Right atrium auricular region (tissue), 2 donors: ENCODE measurements around the gene SLIT1. TPM values are rescaled to one million over a fixed set of nuclear protein-coding genes. Genes with fewer than 3 reads are reported as not detected.

ENCODE experiments used
- DNase-seq: peaks from one replicate; pipeline ENCODE4 v3.0.0-alpha.2; 2019; ENCODE audit warnings: low spot score
- H3K27ac ChIP-seq, 2 donors: fragments of 200-600 bp; sonication (generic); 1 replicate in 1 of 2; 2 replicates in 1 of 2; pipeline ENCODE4 v1.5.1; 2016 to 2019
- H3K27me3 ChIP-seq, 2 donors: fragments of 200-600 bp; sonication (generic); one replicate each; pipeline versions ENCODE4 v1.5.1 to v1.6.0; 2017 to 2019
- H3K36me3 ChIP-seq: fragments of 200-600 bp; sonication (generic); one replicate; pipeline ENCODE4 v1.5.1; 2016
- H3K4me1 ChIP-seq, 2 donors: fragments of 200-600 bp; sonication (generic); one replicate each; pipeline versions ENCODE4 v1.5.1 to v1.6.0; 2017 to 2019
- H3K4me3 ChIP-seq, 2 donors: fragments of 200-600 bp; sonication (generic); 1 replicate in 1 of 2; 2 replicates in 1 of 2; pipeline ENCODE4 v1.5.1; 2017 to 2019; ENCODE audit warnings: mild to moderate bottlenecking in 1 of 2, moderate library complexity in 1 of 2
- H3K9me3 ChIP-seq, 2 donors: fragments of 200-600 bp; sonication (generic); one replicate each; pipeline ENCODE4 v1.5.1; 2019
- total RNA-seq, 2 donors: library from RNA; depleted of rRNA; stranded (reverse); fragments of >200 nt; gene quantifications; one replicate each; pipeline ENCODE4 v1.1.0, GENCODE V29; 2016
- TF ChIP-seq, protein P1 (sequence below), 2 donors: fragments of 200-600 bp; sonication (generic); IDR thresholded peaks; one replicate each; pipeline ENCODE4 v1.5.1; 2019; ENCODE audit warnings: antibody characterized with exemption in 2 of 2

The SLIT1 gene
- total RNA-seq, 2 donors from 2014 or later = not detected

DNA sequence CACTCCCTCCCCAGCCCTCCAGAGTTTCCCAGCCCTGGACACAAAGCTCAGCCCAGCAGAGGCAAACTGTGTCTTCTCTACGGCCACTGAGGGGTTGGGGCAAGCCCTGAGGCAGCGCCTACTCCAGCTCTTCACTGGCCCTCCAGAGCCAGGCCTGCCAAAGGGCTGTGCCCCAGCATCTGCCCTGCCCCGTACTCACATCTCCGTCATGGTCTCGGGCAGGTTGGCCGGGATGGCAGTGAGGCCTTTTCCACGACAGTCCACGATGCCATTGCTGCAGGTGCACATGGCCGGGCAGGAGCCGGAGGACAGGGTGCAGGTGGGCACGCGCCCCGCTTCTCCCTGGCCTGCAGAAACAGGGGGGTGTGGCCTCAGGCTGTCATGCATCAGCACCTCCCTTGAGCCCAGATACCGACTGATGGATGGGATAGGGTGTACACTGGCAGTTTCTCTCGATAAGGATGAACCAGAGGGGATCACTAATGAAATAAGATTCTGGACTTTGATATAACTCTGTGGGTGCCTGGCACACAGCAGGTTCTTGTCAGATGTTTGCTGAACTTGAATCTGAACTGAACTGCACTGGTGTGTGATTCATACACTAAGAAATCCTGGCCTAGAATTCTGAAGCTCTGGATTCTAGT, 125.2 kb downstream of the SLIT1 start:
- TF ChIP-seq, protein P1, sequence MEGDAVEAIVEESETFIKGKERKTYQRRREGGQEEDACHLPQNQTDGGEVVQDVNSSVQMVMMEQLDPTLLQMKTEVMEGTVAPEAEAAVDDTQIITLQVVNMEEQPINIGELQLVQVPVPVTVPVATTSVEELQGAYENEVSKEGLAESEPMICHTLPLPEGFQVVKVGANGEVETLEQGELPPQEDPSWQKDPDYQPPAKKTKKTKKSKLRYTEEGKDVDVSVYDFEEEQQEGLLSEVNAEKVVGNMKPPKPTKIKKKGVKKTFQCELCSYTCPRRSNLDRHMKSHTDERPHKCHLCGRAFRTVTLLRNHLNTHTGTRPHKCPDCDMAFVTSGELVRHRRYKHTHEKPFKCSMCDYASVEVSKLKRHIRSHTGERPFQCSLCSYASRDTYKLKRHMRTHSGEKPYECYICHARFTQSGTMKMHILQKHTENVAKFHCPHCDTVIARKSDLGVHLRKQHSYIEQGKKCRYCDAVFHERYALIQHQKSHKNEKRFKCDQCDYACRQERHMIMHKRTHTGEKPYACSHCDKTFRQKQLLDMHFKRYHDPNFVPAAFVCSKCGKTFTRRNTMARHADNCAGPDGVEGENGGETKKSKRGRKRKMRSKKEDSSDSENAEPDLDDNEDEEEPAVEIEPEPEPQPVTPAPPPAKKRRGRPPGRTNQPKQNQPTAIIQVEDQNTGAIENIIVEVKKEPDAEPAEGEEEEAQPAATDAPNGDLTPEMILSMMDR (IDR thresholded peaks at IDR 0.05) = no peak
- no peaks in the 10 kb centered on the region for H3K27me3 ChIP-seq
- DNase-seq = no peak

DNA sequence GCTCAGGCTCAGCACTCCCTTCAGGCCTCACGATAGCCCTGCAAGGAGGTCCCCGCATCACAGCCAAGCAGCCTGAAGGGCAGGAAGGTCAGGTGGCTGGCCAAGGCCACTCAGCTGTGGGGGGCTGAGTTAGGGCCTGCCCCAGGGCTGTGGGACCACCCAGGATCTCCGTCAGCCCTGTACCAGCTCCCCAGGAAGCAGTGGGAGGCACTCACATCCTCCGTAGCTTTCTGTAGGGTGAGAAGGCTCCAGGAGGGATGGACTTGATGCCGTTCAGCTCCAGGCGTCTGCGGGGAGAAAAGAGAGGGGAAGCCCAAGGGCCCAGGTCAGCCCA, 125.9 kb downstream of the SLIT1 start:
- Histone ChIP-seq H3K27me3 (no peaks in the 10 kb centered on the region), H3K4me1 (no peaks in the 10 kb centered on the region), H3K36me3 (no peaks in the 10 kb centered on the region), H3K27ac (no peak overlapping the region), H3K9me3 (no peaks in the 10 kb centered on the region), H3K4me3 (no peak overlapping the region)
- no peak for DNase-seq
- TF ChIP-seq, protein P1 (IDR thresholded peaks at IDR 0.05) = no peak

More for the DNA sequence above, 125.2 kb downstream of the SLIT1 start:
- H3K4me1 ChIP-seq = no peaks in the 10 kb centered on the region
- no peaks in the 10 kb centered on the region for H3K36me3 ChIP-seq
- H3K27ac ChIP-seq = no peak overlapping the region
- H3K4me3 ChIP-seq = no peak overlapping the region
- H3K9me3 ChIP-seq = no peaks in the 10 kb centered on the region

DNA sequence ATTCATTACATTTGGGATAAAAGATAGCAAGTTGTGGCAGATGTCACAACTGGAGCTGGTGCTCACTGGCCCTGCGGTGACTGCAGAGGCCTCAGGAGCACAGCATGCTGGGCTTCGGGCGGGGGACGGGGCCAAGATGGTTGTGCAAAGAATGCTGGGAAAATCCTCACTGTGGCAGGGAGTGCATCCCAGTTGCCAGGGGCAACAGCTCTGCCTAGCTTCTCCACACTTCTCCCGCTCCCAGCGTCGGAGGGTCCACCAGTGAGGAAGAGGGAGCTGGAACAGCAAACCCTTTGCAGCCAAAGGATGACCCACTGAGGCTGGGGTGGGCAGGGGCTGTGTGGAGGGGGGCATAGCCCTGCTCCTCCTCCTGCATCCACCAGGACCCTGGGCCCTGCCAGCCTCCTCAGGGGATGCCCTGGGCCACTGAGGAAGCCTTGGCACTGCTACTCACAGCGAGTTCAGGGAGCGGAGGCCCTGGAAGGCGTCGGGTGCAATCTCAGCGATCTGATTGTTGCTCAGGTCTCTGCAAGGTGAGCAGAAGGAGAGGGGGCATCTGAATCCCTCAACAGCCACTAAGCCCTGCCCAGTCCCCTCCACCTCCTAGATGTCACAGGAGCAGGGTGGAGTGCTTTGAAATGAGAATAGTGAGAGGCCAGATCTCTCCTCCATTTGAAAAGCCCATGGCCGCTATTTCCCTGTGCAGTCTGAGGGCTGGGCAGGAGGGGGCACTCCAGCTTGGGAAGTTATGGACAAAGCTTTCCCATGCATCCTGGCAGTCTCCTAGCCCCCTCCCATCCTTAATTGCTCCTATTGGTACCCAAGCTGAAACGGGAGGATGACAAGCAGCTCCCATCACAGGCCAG, 126.5 kb downstream of the SLIT1 start:
- H3K4me3 ChIP-seq = no peak overlapping the region
- H3K27me3 ChIP-seq = no peaks in the 10 kb centered on the region
- no peaks in the 10 kb centered on the region for H3K4me1 ChIP-seq
- no peaks in the 10 kb centered on the region for H3K9me3 ChIP-seq
- DNase-seq = no peak
- TF ChIP-seq, protein P1 (IDR thresholded peaks at IDR 0.05) = no peak
- no peak overlapping the region for H3K27ac ChIP-seq
- no peaks in the 10 kb centered on the region for H3K36me3 ChIP-seq

- Histone ChIP-seq H3K9me3 (no peaks in the 10 kb centered on the region), H3K27me3 (no peaks in the 10 kb centered on the region), H3K36me3 (no peaks in the 10 kb centered on the region), H3K4me3 (no peak overlapping the region), H3K27ac (no peak overlapping the region), H3K4me1 (no peaks in the 10 kb centered on the region)
- TF ChIP-seq, protein P1 (IDR thresholded peaks at IDR 0.05) = no peak
- no peak for DNase-seq
Measured at GRCh38 chr10:97058521-97058920, 127.2 kb downstream of the SLIT1 start.

- Histone ChIP-seq H3K27me3 (no peaks in the 10 kb centered on the region), H3K36me3 (no peaks in the 10 kb centered on the region), H3K4me1 (no peaks in the 10 kb centered on the region), H3K4me3 (no peak overlapping the region), H3K9me3 (no peaks in the 10 kb centered on the region), H3K27ac (no peak overlapping the region)
- TF ChIP-seq, protein P1 (IDR thresholded peaks at IDR 0.05) = no peak
- DNase-seq = no peak
Measured at GRCh38 chr10:97057491-97058235, 128.1 kb downstream of the SLIT1 start.
